Natural killer cell (primary cell): Measurements from ENCODE around the gene PDE4D. TPM values are rescaled to one million over a fixed set of nuclear protein-coding genes. Genes with fewer than 3 reads are reported as not detected.

Experiments used
- ATAC-seq, 3 donors: fragments of 150-1000 bp in 2 of 3; fragments of 200-7000 bp in 1 of 3; cut with Tn5 transposase; 1 replicate in 1 of 3; 2 replicates in 2 of 3; pipeline ENCODE4 v1.10.0; 2021; ENCODE audit warnings: mild to moderate bottlenecking in 2 of 3, moderate library complexity in 2 of 3
- DNase-seq, 2 donors: peaks; one replicate each; pipeline versions ENCODE4 v3.0.0 to v3.0.0-alpha.2; 2013 to 2021; ENCODE audit warnings: mixed read lengths in 1 of 2
- H3K27ac ChIP-seq: one replicate; pipeline ENCODE4 v1.5.1; 2013; ENCODE audit warnings: mild to moderate bottlenecking, low read length
- H3K27me3 ChIP-seq: one replicate; pipeline ENCODE4 v1.6.1; 2013; ENCODE audit warnings: low read length; ENCODE audit not compliant: control insufficient read depth, insufficient read depth
- H3K36me3 ChIP-seq: one replicate; pipeline ENCODE4 v1.6.1; 2013; ENCODE audit warnings: low read length; ENCODE audit not compliant: control insufficient read depth, insufficient read depth
- H3K4me1 ChIP-seq: one replicate; pipeline ENCODE4 v1.6.1; 2013; ENCODE audit warnings: low read length; ENCODE audit not compliant: control insufficient read depth, insufficient read depth
- H3K4me3 ChIP-seq: one replicate; pipeline ENCODE4 v1.5.1; 2013; ENCODE audit warnings: low read length
- H3K9me3 ChIP-seq: one replicate; pipeline ENCODE4 v1.6.1; 2013; ENCODE audit warnings: low read length; ENCODE audit not compliant: control insufficient read depth, insufficient read depth
- H3K27ac Mint-ChIP-seq, 2 donors: one replicate each; pipeline ENCODE4 v1.8.0; 2022; ENCODE audit warnings: mild to moderate bottlenecking in 2 of 2, mixed read lengths in 2 of 2, moderate library complexity in 1 of 2
- H3K27me3 Mint-ChIP-seq, 2 donors: one replicate each; pipeline ENCODE4 v1.8.0; 2022; ENCODE audit warnings: low read depth in 2 of 2, mixed read lengths in 2 of 2
- H3K36me3 Mint-ChIP-seq: one replicate; pipeline ENCODE4 v1.8.0; 2022; ENCODE audit warnings: mixed read lengths
- H3K4me1 Mint-ChIP-seq, 2 donors: one replicate each; pipeline ENCODE4 v1.8.0; 2022; ENCODE audit warnings: mixed read lengths in 2 of 2
- H3K4me3 Mint-ChIP-seq: one replicate; pipeline ENCODE4 v1.8.0; 2022; ENCODE audit warnings: mild to moderate bottlenecking, moderate library complexity, mixed read lengths
- H3K9me3 Mint-ChIP-seq, 2 donors: one replicate each; pipeline ENCODE4 v1.8.0; 2022; ENCODE audit warnings: mixed read lengths in 2 of 2
- CTCF ChIP-seq: fragments of 200-600 bp; IDR thresholded peaks from one replicate; pipeline ENCODE4 v1.8.0; 2022; ENCODE audit warnings: antibody characterized with exemption
- WGBS: methylation state at CpG from one replicate; pipeline ENCODE4 v1.1.7; 2013; ENCODE audit warnings: missing lambda C conversion rate; ENCODE audit not compliant: insufficient coverage; 5-methylcytosine and 5-hydroxymethylcytosine counted together
- intact Hi-C: fragments of 100-400 bp; cut with micrococcal nuclease; formaldehyde crosslinking; loops from one replicate; pipeline ENCODE4 v1.14.2; 2022
- total RNA-seq, 4 donors: library from RNA; stranded (reverse); fragments of 120-200 nt in 1 of 4; gene quantifications; one replicate each; pipeline versions ENCODE4 v1.2.3 to v1.2.4, GENCODE V29; 2013 to 2022

Gene PDE4D
- total RNA-seq, 3 donors from 2014 or later (not counting 1 experiment from before 2014, with no cell fraction given), result 109 to 170 (median 116) TPM

GRCh38 chr5:59544573-59544972 is 349.0 kb downstream of the PDE4D start:
- Mint-ChIP-seq H3K4me1 (no peaks in the 10 kb centered on the region), H3K36me3 (no peaks in the 10 kb centered on the region), H3K27ac (no peak overlapping the region), H3K9me3 (no peaks in the 10 kb centered on the region), H3K4me3 (no peak overlapping the region), H3K27me3 (no peaks in the 10 kb centered on the region)
- Histone ChIP-seq H3K4me3 (no peak overlapping the region), H3K4me1 (no peaks in the 10 kb centered on the region), H3K36me3 (no peaks in the 10 kb centered on the region), H3K9me3 (no peaks in the 10 kb centered on the region), H3K27ac (no peak overlapping the region), H3K27me3 (no peaks in the 10 kb centered on the region)
- ATAC-seq, result no peak
- TF ChIP-seq CTCF, result no peak
- intact Hi-C loops, result no loop called here
- 75% methylated on average over 1 of the region's 2 CpGs for WGBS
- no peak for DNase-seq

GRCh38 chr5:59543821-59544442 is 349.6 kb downstream of the PDE4D start:
- Mint-ChIP-seq H3K36me3 (no peaks in the 10 kb centered on the region), H3K9me3 (no peaks in the 10 kb centered on the region), H3K27ac (no peak overlapping the region), H3K27me3 (no peaks in the 10 kb centered on the region), H3K4me3 (no peak overlapping the region), H3K4me1 (no peaks in the 10 kb centered on the region)
- intact Hi-C loops, result no loop called here
- TF ChIP-seq CTCF, result no peak
- 89% methylated on average over 2 of the region's 2 CpGs for WGBS
- Histone ChIP-seq H3K4me3 (no peak overlapping the region), H3K4me1 (no peaks in the 10 kb centered on the region), H3K36me3 (no peaks in the 10 kb centered on the region), H3K27me3 (no peaks in the 10 kb centered on the region), H3K27ac (no peak overlapping the region), H3K9me3 (no peaks in the 10 kb centered on the region)
- ATAC-seq (no peak), DNase-seq (no peak)

- Histone ChIP-seq H3K4me1 (no peaks in the 10 kb centered on the region), H3K4me3 (no peak overlapping the region), H3K27ac (no peak overlapping the region), H3K36me3 (no peaks in the 10 kb centered on the region), H3K27me3 (no peaks in the 10 kb centered on the region), H3K9me3 (no peaks in the 10 kb centered on the region)
- DNase-seq (no peak), ATAC-seq (no peak)
- WGBS, result 87% methylated on average over 5 of the region's 6 CpGs
- no peaks in the 10 kb centered on the region for H3K36me3 Mint-ChIP-seq
- no peaks in the 10 kb centered on the region for H3K27me3 Mint-ChIP-seq
- intact Hi-C loops, result no loop called here
- no peak overlapping the region for H3K4me3 Mint-ChIP-seq
- no peaks in the 10 kb centered on the region for H3K9me3 Mint-ChIP-seq
- no peaks in the 10 kb centered on the region for H3K4me1 Mint-ChIP-seq
- H3K27ac Mint-ChIP-seq, result no peak overlapping the region
- no peak for TF ChIP-seq CTCF
These were observed 350.4 kb downstream of the PDE4D start for GRCh38 chr5:59542851-59543820.
